Kidney (tissue), 2 donors: Measurements from ENCODE around the gene ATXN3. TPM values are rescaled to one million over a fixed set of nuclear protein-coding genes. Genes with fewer than 3 reads are reported as not detected.

Source experiments
- polyA plus RNA-seq: library from polyadenylated mRNA; stranded (reverse); fragments of 350-450 nt; fragmentation: Illumina TruSeq; extraction: RNeasy Lipid Tissue Mini Kit (QIAGEN cat#74804); gene quantifications from one replicate; pipeline ENCODE4 v1.2.3, GENCODE V29; 2014; ENCODE audit warnings: low read depth, low replicate concordance; ENCODE audit not compliant: insufficient read depth
- total RNA-seq: library from RNA; stranded (reverse); fragmentation: NEBNext Ultra II Directional; extraction: Animal tissue kit (Norgen Biotek cat#: 25700); gene quantifications from one replicate; pipeline ENCODE4 v1.2.1, GENCODE V29; 2021
- donor health status: DM: yes; HTN: yes; CAD: no.

Gene ATXN3
- total and polyA plus RNA-seq, 2 donors from 2014 or later = 17.2 to 33.6 TPM

Other genes with a start within 250 kb of the ATXN3 start
- gene TC2N, start 239.0 kb downstream of the ATXN3 start, total RNA-seq = 39.7 TPM
- gene TC2N, start 239.0 kb downstream of the ATXN3 start, polyA plus RNA-seq = 5.8 TPM
- gene FBLN5, start 158.9 kb downstream of the ATXN3 start, total RNA-seq = 99.0 TPM
- gene FBLN5, start 158.9 kb downstream of the ATXN3 start, polyA plus RNA-seq = 75.2 TPM
- 71.5 TPM for gene TRIP11, start 66.5 kb downstream of the ATXN3 start, total RNA-seq
- 6.2 TPM for gene TRIP11, start 66.5 kb downstream of the ATXN3 start, polyA plus RNA-seq
- 128 TPM for gene NDUFB1, start 15.1 kb upstream of the ATXN3 start, total RNA-seq
- 1,129 TPM for gene NDUFB1, start 15.1 kb upstream of the ATXN3 start, polyA plus RNA-seq
- 51.6 TPM for gene CPSF2, start 15.4 kb upstream of the ATXN3 start, total RNA-seq
- gene CPSF2, start 15.4 kb upstream of the ATXN3 start, polyA plus RNA-seq = 12.3 TPM
- 0.85 TPM for gene SLC24A4, start 216.6 kb upstream of the ATXN3 start, total RNA-seq
- gene SLC24A4, start 216.6 kb upstream of the ATXN3 start, polyA plus RNA-seq = 0.32 TPM